ENCODE measurements around the gene RELB. TPM values are rescaled to one million over a fixed set of nuclear protein-coding genes. Genes with fewer than 3 reads are reported as not detected.
A peak's percentile ranks its signal among the peaks of the same experiment; 100 is the strongest.

Gene RELB
- total and polyA plus RNA-seq, 9 of the 15 experiments (the other 6 are each of a cell fraction or from before 2014, with no cell fraction given), result 0.15 to 1.1 (median 0.28) TPM; not detected in 2

- TF ChIP-seq ZBTB26 (CRISPR knock-in tag; IDR thresholded peaks at IDR 0.05) (no peak), ETS1 (conservative IDR thresholded peaks at IDR 0.05; ENCODE audit: control insufficient read depth, low read depth, low read length) (peak; percentile 91), NR2C1 (IDR thresholded peaks at IDR 0.05) (0 out of 2 replicates have a peak, but pooled peaks have one; percentile 30), NR2C1 (tag; IDR thresholded peaks at IDR 0.05) (no peak), BMI1 (IDR thresholded peaks at IDR 0.05; ENCODE audit: low read length) (no peak), LCOR (CRISPR knock-in tag; IDR thresholded peaks at IDR 0.05) (no peak), TCFL5 (CRISPR knock-in tag; conservative IDR thresholded peaks at IDR 0.05) (no peak), ETV6 (IDR thresholded peaks at IDR 0.05; ENCODE audit: borderline replicate concordance in 1 of 2, low read depth in 2 of 2, low read length in 1 of 2) (no peak), ETV6 (CRISPR knock-in tag; IDR thresholded peaks at IDR 0.05; ENCODE audit: borderline replicate concordance) (peak; percentile 50; the same call in 1 of the 2 replicates), ZMIZ1 (IDR thresholded peaks at IDR 0.05; ENCODE audit: low read depth in 2 of 2, low read length in 2 of 2) (peak in 1 of 2 experiments; percentile 37; a peak in 1 of 4 replicates), MAFG (tag; conservative IDR thresholded peaks at IDR 0.05) (no peak), ELF1 (tag; IDR thresholded peaks at IDR 0.05) (no peak), MEIS2 (IDR thresholded peaks at IDR 0.05; ENCODE audit: partially characterized antibody) (peak; percentile 90), SMAD3 (CRISPR knock-in tag; conservative IDR thresholded peaks at IDR 0.05) (no peak), RBM39 (optimal IDR thresholded peaks at IDR 0.05; ENCODE audit: low read depth, low read length) (no peak), ZNF280A (IDR thresholded peaks at IDR 0.05; ENCODE audit: low read depth, partially characterized antibody) (no peak), ZBTB9 (CRISPR knock-in tag; IDR thresholded peaks at IDR 0.05) (peak; percentile 55; the same call in 1 of the 2 replicates), ZNF165 (CRISPR knock-in tag; IDR thresholded peaks at IDR 0.05; ENCODE audit: borderline replicate concordance) (0 out of 2 replicates have a peak, but pooled peaks have one; percentile 24)
Observed at GRCh38 chr19:45079063-45079910, 78.0 kb downstream of the RELB start, which contains the start of gene GEMIN7 (continued).

All from K562 (cell line).